WERI-Rb-1 (cell line): ENCODE measurements around the gene DLX2.

Experiments used
- DNase-seq: peaks from one replicate; pipeline ENCODE4 v3.0.0-alpha.2; 2020
- H3K27ac ChIP-seq: fragments of 250-450 bp; sonication (Bioruptor Pico); 2 replicates; pipeline ENCODE4 v1.5.1; 2020; ENCODE audit warnings: mild to moderate bottlenecking, moderate library complexity
- H3K27me3 ChIP-seq: fragments of 250-450 bp; sonication (Bioruptor Pico); 2 replicates; pipeline ENCODE4 v1.5.1; 2021; ENCODE audit warnings: mild to moderate bottlenecking, low read depth, moderate library complexity; ENCODE audit not compliant: insufficient read depth, severe bottlenecking
- H3K36me3 ChIP-seq: fragments of 250-450 bp; sonication (Bioruptor Pico); 2 replicates; pipeline ENCODE4 v1.5.1; 2020; ENCODE audit warnings: mild to moderate bottlenecking, moderate library complexity
- H3K4me3 ChIP-seq: 2 replicates; pipeline ENCODE4 v1.5.1; 2011; ENCODE audit warnings: low read depth, mild to moderate bottlenecking, control low read depth, low read length
- H3K9me3 ChIP-seq: fragments of 250-450 bp; sonication (Bioruptor Pico); 2 replicates; pipeline ENCODE4 v1.5.1; 2021; ENCODE audit warnings: mild to moderate bottlenecking, moderate library complexity; ENCODE audit not compliant: severe bottlenecking
- TF ChIP-seq, protein P1 (sequence below): IDR thresholded peaks from 2 replicates; pipeline ENCODE4 v1.5.1; 2011; ENCODE audit warnings: low read depth, mild to moderate bottlenecking, control low read depth, inconsistent platforms, low read length

Gene DLX2

DNA sequence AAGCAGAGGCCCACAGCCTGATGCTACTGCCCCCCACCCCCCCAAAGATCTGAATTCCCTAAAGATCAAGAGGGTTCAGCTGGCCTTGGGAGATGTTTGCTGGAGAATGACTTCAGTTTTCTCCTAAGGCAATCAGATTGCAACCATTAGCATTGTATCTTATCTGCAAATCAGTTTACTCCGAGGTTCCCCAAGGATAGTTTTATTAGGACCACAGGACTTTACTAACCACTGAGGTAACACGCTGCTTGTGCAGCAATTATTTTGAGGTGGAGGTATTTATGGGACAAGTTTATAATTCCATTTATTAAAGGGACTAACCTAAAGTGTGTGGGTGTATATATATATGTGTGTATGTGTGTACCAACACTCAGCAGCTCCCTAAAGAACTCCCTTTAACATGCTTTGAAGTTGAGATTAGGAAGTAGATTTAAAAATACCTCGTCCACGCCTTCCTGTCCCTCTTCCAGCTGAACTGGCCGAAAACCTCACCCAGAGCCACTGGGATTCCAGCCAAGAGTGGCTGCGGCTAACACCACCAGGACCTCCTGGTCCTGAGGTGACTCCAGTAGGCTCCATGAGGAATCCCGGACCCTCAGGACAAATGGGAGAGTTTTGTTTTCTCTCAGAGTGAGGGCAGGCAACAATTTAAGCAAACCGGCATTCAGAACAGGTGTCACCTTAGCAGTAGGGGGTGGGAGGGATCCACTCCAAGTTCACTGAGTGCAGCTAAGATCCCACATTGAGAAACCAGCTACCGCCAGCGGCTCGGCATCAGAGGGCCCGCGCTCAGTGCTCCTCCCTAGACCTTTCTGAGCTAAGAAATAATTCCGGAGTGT lies 20.4 kb downstream of the DLX2 start:
- H3K27ac ChIP-seq = no peak overlapping the region
- DNase-seq = no peak
- H3K36me3 ChIP-seq = no peaks in the 10 kb centered on the region
- TF ChIP-seq, protein P1, sequence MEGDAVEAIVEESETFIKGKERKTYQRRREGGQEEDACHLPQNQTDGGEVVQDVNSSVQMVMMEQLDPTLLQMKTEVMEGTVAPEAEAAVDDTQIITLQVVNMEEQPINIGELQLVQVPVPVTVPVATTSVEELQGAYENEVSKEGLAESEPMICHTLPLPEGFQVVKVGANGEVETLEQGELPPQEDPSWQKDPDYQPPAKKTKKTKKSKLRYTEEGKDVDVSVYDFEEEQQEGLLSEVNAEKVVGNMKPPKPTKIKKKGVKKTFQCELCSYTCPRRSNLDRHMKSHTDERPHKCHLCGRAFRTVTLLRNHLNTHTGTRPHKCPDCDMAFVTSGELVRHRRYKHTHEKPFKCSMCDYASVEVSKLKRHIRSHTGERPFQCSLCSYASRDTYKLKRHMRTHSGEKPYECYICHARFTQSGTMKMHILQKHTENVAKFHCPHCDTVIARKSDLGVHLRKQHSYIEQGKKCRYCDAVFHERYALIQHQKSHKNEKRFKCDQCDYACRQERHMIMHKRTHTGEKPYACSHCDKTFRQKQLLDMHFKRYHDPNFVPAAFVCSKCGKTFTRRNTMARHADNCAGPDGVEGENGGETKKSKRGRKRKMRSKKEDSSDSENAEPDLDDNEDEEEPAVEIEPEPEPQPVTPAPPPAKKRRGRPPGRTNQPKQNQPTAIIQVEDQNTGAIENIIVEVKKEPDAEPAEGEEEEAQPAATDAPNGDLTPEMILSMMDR = no peak
- H3K9me3 ChIP-seq = no peaks in the 10 kb centered on the region
- H3K27me3 ChIP-seq = peaks cover 43% of the 10 kb centered on the region
- H3K4me3 ChIP-seq = no peak overlapping the region

DNA sequence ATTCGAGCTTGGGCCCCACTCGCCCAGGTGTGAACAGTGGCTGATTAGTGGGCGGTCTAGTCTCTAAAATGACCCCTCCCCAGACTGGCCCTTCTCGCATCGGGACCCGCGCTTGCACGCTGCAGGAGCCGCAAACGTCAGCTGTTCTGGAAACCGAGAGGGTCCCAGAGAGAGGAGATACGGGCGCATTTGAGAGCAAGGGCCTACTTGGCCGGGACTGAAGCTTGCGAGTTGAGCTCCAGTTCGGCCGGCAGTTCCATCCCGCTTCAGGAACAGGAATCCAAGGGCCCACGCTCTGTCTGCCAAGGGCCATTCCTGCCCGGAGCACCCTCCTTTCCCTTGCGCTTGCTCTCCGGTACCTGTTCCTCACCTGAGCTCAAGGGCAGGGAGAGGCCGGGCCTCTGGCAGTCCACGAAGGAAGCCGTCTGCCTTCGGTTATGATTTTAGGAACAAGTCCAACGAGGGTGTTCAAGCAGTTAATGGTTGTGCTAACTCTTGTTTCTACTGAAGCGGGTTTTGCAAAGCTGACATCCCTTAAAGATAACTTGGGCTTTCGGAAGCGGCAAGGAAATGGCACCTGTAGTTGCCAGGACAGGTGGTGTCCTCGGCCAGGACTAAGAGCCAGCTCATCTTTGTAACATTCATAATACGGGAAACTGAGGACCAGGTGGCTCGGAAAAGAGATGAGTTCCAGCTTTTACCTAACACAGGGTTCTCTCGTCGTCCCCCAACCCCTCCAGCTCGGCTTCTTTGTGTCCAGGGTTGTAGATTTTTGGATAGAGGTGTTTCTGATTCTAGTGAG lies 21.3 kb downstream of the DLX2 start:
- TF ChIP-seq, protein P1 = no peak
- no peaks in the 10 kb centered on the region for H3K9me3 ChIP-seq
- no peak for DNase-seq
- peaks cover 34% of the 10 kb centered on the region for H3K27me3 ChIP-seq
- no peak overlapping the region for H3K4me3 ChIP-seq
- no peak overlapping the region for H3K27ac ChIP-seq
- H3K36me3 ChIP-seq = no peaks in the 10 kb centered on the region

DNA sequence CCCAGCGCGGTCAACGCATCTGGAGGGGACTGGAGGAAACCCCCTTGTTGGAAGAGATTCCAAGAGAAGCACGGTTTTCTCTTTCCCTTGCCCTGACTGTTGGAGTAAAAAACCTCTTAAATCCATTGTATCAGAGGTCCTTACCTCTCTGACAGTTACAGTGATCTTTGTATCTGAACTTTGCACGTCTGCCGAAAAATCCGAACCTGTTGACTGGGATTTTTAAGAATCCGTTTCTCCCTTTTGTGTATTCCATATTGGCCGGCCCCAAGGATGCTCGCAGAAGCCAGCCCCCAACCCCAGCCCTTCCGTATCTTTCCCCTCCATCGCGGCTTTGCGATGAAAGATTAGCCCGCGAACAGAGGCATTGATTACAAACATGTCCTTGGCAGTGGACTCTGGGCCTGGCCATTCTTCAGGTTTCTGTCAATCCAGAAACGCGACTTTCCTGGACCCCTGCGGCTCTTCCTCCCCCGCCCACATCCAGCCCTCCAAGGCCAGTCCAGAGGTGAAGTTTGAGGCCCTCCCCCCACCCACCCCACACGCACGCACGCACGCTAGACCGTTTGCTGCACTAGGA lies 22.0 kb downstream of the DLX2 start:
- TF ChIP-seq, protein P1 = no peak
- H3K4me3 ChIP-seq = no peak overlapping the region
- peaks cover 27% of the 10 kb centered on the region for H3K27me3 ChIP-seq
- no peak for DNase-seq
- H3K27ac ChIP-seq = no peak overlapping the region
- H3K36me3 ChIP-seq = no peaks in the 10 kb centered on the region
- no peaks in the 10 kb centered on the region for H3K9me3 ChIP-seq

DNA sequence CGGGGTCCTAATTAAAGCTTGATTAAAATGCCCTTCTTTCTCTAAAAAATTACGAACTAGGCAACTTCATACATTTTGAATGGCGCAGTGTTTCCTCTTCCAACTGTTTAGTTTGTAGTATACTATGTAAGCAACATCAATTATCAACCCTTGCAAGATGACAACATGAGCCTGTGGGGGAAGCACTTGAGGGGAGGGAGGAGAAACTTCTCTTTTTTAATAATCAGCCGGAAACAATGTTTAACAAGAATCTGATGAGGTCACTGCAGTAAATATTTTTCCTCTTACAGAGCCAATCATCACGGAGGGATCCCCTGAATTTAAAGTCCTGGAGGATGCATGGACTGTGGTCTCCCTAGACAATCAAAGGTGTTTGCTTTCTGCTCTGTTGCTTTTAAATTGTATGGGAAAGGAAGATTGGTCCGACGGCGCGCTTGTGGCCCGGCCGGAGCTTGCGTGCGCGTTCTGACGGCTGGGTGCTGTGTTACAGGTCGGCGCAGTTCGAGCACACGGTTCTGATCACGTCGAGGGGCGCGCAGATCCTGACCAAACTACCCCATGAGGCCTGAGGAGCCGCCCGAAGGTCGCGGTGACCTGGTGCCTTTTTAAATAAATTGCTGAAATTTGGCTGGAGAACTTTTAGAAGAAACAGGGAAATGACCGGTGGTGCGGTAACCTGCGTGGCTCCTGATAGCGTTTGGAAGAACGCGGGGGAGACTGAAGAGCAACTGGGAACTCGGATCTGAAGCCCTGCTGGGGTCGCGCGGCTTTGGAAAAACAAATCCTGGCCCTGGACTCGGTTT lies 22.7 kb downstream of the DLX2 start:
- DNase-seq = no peak
- Histone ChIP-seq H3K27ac (no peak overlapping the region), H3K27me3 (peaks cover 22% of the 10 kb centered on the region), H3K9me3 (no peaks in the 10 kb centered on the region), H3K36me3 (no peaks in the 10 kb centered on the region), H3K4me3 (no peak overlapping the region)
- TF ChIP-seq, protein P1 = no peak

DNA sequence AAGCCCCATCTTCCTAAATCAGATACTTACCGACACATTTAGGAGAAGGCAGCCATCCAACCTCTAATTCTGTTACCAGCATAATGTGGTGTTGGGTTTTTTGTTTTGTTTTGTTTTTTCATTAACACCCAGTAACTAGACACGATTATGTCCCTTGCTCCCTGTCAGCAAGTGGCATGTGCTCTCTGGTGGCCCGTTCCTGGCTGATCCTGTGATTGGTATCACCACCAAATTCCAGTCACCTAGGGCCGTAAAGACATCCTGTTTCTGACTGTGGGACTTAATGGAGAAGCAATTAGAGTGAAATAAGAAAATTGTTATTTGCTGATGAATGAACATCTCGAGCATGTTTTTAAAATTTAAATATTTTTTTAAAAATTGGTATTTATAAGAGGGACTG lies 23.3 kb downstream of the DLX2 start:
- H3K9me3 ChIP-seq = no peaks in the 10 kb centered on the region
- no peaks in the 10 kb centered on the region for H3K36me3 ChIP-seq
- H3K4me3 ChIP-seq = no peak overlapping the region
- DNase-seq = no peak
- TF ChIP-seq, protein P1 = no peak
- no peak overlapping the region for H3K27ac ChIP-seq
- H3K27me3 ChIP-seq = peaks cover 19% of the 10 kb centered on the region
